ENCODE measurements around the gene PSMD1.

Gene PSMD1

DNA sequence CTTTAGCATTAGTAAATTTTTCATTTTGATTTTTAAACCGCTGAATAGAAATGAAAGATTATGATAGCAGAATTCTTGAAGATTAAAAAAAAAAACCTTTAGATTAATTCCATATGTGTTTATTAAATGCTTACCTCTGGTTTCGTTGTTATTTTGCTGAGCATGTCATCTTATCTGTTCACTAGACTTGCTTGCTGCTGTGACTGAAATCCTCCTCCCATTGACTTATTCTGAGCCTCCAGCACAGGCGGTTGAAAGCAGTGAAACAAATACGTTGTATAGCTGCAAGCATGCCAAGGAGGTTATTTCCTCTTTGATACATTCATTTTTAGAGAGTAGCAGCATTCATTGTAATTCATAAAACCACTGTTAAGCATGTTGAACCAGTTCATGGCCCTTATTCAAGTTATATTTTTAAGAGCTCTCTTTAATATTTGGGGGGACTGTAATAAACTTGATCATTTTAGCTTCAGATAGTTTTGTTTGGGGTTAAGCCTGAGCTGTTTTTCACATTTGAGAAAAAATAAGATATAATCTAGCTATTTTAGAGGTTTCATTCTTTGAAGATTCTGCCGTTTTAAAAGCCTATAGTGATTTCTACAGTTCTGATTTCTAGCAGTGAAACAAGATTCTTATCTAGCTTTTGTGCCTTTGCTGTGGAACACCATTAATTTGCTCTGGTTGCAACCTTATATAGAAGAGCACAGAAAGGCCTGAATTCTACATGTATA lies 68.3 kb downstream of the PSMD1 start, which contains the start of gene HTR2B:
Gene HTR2B (minus strand): TSS at position 205 of the 731 bp plus-strand sequence. CDS start 1,278 bp downstream, outside the sequence.
- Histone ChIP-seq H4K20me1 (ENCODE audit: insufficient read depth, low read length) (peaks cover 7% of the 10 kb centered on the region; the same call in 1 of the 2 replicates), H3K4me1 (ENCODE audit: insufficient read depth, low read length) (no peaks in the 10 kb centered on the region), H3K4me3 (ENCODE audit: low read depth in 1 of 2, low read length in 2 of 2) (no peak within 1 kb of the TSS), H3K27me3 (ENCODE audit: insufficient read depth, low read length, poor library complexity) (no peaks in the 10 kb centered on the region), H3K9ac (ENCODE audit: low read depth, low read length) (no peak within 1 kb of the TSS), H3K9me3 (ENCODE audit: insufficient read depth, low read length, severe bottlenecking) (no peaks in the 10 kb centered on the region), H3K4me2 (ENCODE audit: insufficient read depth, low read length) (no peak within 1 kb of the TSS), H3K36me3 (ENCODE audit: insufficient read depth, low read length) (peaks cover 10% of the 10 kb centered on the region), H2AFZ (ENCODE audit: low read depth, low read length) (no peak within 1 kb of the TSS), H3K79me2 (ENCODE audit: insufficient read depth, low read length) (peaks cover 20% of the 10 kb centered on the region), H3K27ac (ENCODE audit: low read length) (no peak within 1 kb of the TSS)
- ATAC-seq (ENCODE audit: insufficient read depth, low read depth) (no peak), DNase-seq (no peak)
- no peak for TF ChIP-seq EZH2 (IDR thresholded peaks at IDR 0.05; ENCODE audit: borderline replicate concordance, low read depth, low read length, severe bottlenecking)
- TF ChIP-seq, protein P1, sequence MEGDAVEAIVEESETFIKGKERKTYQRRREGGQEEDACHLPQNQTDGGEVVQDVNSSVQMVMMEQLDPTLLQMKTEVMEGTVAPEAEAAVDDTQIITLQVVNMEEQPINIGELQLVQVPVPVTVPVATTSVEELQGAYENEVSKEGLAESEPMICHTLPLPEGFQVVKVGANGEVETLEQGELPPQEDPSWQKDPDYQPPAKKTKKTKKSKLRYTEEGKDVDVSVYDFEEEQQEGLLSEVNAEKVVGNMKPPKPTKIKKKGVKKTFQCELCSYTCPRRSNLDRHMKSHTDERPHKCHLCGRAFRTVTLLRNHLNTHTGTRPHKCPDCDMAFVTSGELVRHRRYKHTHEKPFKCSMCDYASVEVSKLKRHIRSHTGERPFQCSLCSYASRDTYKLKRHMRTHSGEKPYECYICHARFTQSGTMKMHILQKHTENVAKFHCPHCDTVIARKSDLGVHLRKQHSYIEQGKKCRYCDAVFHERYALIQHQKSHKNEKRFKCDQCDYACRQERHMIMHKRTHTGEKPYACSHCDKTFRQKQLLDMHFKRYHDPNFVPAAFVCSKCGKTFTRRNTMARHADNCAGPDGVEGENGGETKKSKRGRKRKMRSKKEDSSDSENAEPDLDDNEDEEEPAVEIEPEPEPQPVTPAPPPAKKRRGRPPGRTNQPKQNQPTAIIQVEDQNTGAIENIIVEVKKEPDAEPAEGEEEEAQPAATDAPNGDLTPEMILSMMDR (IDR thresholded peaks at IDR 0.05; ENCODE audit: borderline replicate concordance, extremely low read depth, low read length, poor library complexity, severe bottlenecking), result no peak

GRCh38 chr2:231126123-231126522 lies 69.5 kb downstream of the PSMD1 start:
- TF ChIP-seq EZH2 (IDR thresholded peaks at IDR 0.05; ENCODE audit: borderline replicate concordance, low read depth, low read length, severe bottlenecking), result no peak
- TF ChIP-seq, protein P1 (IDR thresholded peaks at IDR 0.05; ENCODE audit: borderline replicate concordance, extremely low read depth, low read length, poor library complexity, severe bottlenecking), result no peak
- Histone ChIP-seq H3K4me3 (ENCODE audit: low read depth in 1 of 2, low read length in 2 of 2) (no peak overlapping the region), H4K20me1 (ENCODE audit: insufficient read depth, low read length) (peaks cover 7% of the 10 kb centered on the region; the same call in 1 of the 2 replicates), H3K9ac (ENCODE audit: low read depth, low read length) (no peak overlapping the region), H3K36me3 (ENCODE audit: insufficient read depth, low read length) (peaks cover 13% of the 10 kb centered on the region), H3K27ac (ENCODE audit: low read length) (no peak overlapping the region), H2AFZ (ENCODE audit: low read depth, low read length) (no peak overlapping the region), H3K4me2 (ENCODE audit: insufficient read depth, low read length) (no peak overlapping the region), H3K79me2 (ENCODE audit: insufficient read depth, low read length) (peaks cover 27% of the 10 kb centered on the region), H3K4me1 (ENCODE audit: insufficient read depth, low read length) (no peaks in the 10 kb centered on the region), H3K9me3 (ENCODE audit: insufficient read depth, low read length, severe bottlenecking) (no peaks in the 10 kb centered on the region), H3K27me3 (ENCODE audit: insufficient read depth, low read length, poor library complexity) (no peaks in the 10 kb centered on the region)
- DNase-seq (no peak), ATAC-seq (ENCODE audit: insufficient read depth, low read depth) (no peak)

DNA sequence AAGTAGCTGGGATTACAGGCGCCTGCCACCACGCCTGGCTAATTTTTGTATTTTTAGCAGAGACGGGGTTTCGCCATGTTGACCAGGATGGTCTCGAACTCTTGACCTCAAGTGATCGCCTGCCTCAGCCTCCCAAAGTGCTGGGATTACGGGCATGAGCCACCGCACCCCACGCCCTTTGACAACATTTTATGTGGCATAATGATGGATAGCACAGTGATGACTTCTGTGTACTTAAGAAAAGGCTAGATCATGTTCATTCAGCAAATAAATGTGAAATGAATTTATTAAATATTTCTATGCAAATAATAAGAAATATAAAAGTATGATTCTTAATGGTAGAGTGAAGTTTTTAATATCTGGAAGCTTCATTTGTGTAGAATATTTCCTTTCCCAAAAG lies 70.8 kb downstream of the PSMD1 start:
- no peak for TF ChIP-seq EZH2 (IDR thresholded peaks at IDR 0.05; ENCODE audit: borderline replicate concordance, low read depth, low read length, severe bottlenecking)
- TF ChIP-seq, protein P1 (IDR thresholded peaks at IDR 0.05; ENCODE audit: borderline replicate concordance, extremely low read depth, low read length, poor library complexity, severe bottlenecking), result no peak
- H3K27me3 ChIP-seq (ENCODE audit: insufficient read depth, low read length, poor library complexity), result no peaks in the 10 kb centered on the region
- H3K4me2 ChIP-seq (ENCODE audit: insufficient read depth, low read length), result no peak overlapping the region
- H3K79me2 ChIP-seq (ENCODE audit: insufficient read depth, low read length), result peaks cover 30% of the 10 kb centered on the region
- ATAC-seq (ENCODE audit: insufficient read depth, low read depth), result no peak
- H4K20me1 ChIP-seq (ENCODE audit: insufficient read depth, low read length), result peaks cover 7% of the 10 kb centered on the region; the same call in 1 of the 2 replicates
- no peaks in the 10 kb centered on the region for H3K4me1 ChIP-seq (ENCODE audit: insufficient read depth, low read length)
- no peak overlapping the region for H3K27ac ChIP-seq (ENCODE audit: low read length)
- no peak overlapping the region for H3K9ac ChIP-seq (ENCODE audit: low read depth, low read length)
- H3K9me3 ChIP-seq (ENCODE audit: insufficient read depth, low read length, severe bottlenecking), result no peaks in the 10 kb centered on the region
- no peak overlapping the region for H2AFZ ChIP-seq (ENCODE audit: low read depth, low read length)
- no peak overlapping the region for H3K4me3 ChIP-seq (ENCODE audit: low read depth in 1 of 2, low read length in 2 of 2)
- H3K36me3 ChIP-seq (ENCODE audit: insufficient read depth, low read length), result peaks cover 13% of the 10 kb centered on the region
- DNase-seq, result no peak

Data from DND-41 (cell line).